Mesenchymal stem cell (in vitro differentiated cells and primary cell): ENCODE data around the gene MTERF2.

Experiments
- DNase-seq: peaks from one replicate; pipeline ENCODE4 v3.0.0-alpha.2; 2013
- H2AFZ ChIP-seq: one replicate; pipeline ENCODE4 v1.6.1; 2013; ENCODE audit warnings: low read depth, mild to moderate bottlenecking, control low read depth, inconsistent platforms, low read length, moderate library complexity
- H2AK5ac ChIP-seq: 2 replicates; pipeline ENCODE4 v1.6.1; 2013; ENCODE audit warnings: low read length, moderate library complexity, mild to moderate bottlenecking, inconsistent platforms; ENCODE audit not compliant: severe bottlenecking
- H2BK120ac ChIP-seq: one replicate; pipeline ENCODE4 v1.6.1; 2013; ENCODE audit warnings: low read depth, mild to moderate bottlenecking, inconsistent platforms, low read length, moderate library complexity
- H2BK12ac ChIP-seq, 2 experiments: one replicate each; pipeline ENCODE4 v1.6.1; 2013; ENCODE audit warnings: inconsistent platforms in 2 of 2, low read length in 2 of 2, mild to moderate bottlenecking in 2 of 2, moderate library complexity in 2 of 2, control low read depth in 1 of 2
- H2BK15ac ChIP-seq: one replicate; pipeline ENCODE4 v1.6.1; 2013; ENCODE audit warnings: mild to moderate bottlenecking, low read depth, inconsistent platforms; ENCODE audit not compliant: poor library complexity, severe bottlenecking
- H2BK5ac ChIP-seq: 2 replicates; pipeline ENCODE4 v1.6.1; 2013; ENCODE audit warnings: low read depth, mild to moderate bottlenecking, low read length, control low read depth, inconsistent platforms; ENCODE audit not compliant: poor library complexity, severe bottlenecking
- H3K14ac ChIP-seq, 2 experiments: one replicate each; pipeline ENCODE4 v1.6.1; 2013; ENCODE audit warnings: inconsistent platforms in 2 of 2, low read length in 2 of 2, control low read depth in 1 of 2, mild to moderate bottlenecking in 1 of 2, moderate library complexity in 1 of 2
- H3K18ac ChIP-seq, 2 experiments: one replicate each; pipeline ENCODE4 v1.6.1; 2013; ENCODE audit warnings: inconsistent platforms in 2 of 2, low read length in 2 of 2, control low read depth in 1 of 2, low read depth in 1 of 2, mild to moderate bottlenecking in 1 of 2
- H3K23ac ChIP-seq, 2 experiments: one replicate each; pipeline ENCODE4 v1.6.1; 2013; ENCODE audit warnings: inconsistent platforms in 2 of 2, low read length in 2 of 2, mild to moderate bottlenecking in 2 of 2, moderate library complexity in 2 of 2, control low read depth in 1 of 2
- H3K27ac ChIP-seq: 2 replicates; pipeline ENCODE4 v1.5.1; 2013; ENCODE audit warnings: mild to moderate bottlenecking, moderate library complexity, low read length, control low read depth, inconsistent platforms; ENCODE audit not compliant: poor library complexity, severe bottlenecking
- H3K27me3 ChIP-seq, 2 experiments: 2 replicates each; pipeline versions ENCODE4 v1.6.1 to v1.7.0; 2013; ENCODE audit warnings: low read length in 2 of 2, mild to moderate bottlenecking in 2 of 2, moderate library complexity in 2 of 2, control low read depth in 1 of 2, inconsistent platforms in 1 of 2; ENCODE audit not compliant: control insufficient read depth in 1 of 2, insufficient read depth in 1 of 2
- H3K36me3 ChIP-seq, 2 experiments: 2 replicates each; pipeline versions ENCODE4 v1.6.1 to v1.7.0; 2013; ENCODE audit warnings: low read length in 2 of 2, control low read depth in 1 of 2, inconsistent platforms in 1 of 2, low read depth in 1 of 2, mild to moderate bottlenecking in 1 of 2; ENCODE audit not compliant: insufficient read depth in 2 of 2, control insufficient read depth in 1 of 2
- H3K4ac ChIP-seq, 2 experiments: one replicate each; pipeline ENCODE4 v1.6.1; 2013; ENCODE audit warnings: inconsistent platforms in 2 of 2, low read length in 2 of 2, mild to moderate bottlenecking in 2 of 2, moderate library complexity in 2 of 2, control low read depth in 1 of 2, low read depth in 1 of 2
- H3K4me1 ChIP-seq: 2 replicates; pipeline ENCODE4 v1.6.1; 2013; ENCODE audit warnings: low read depth, low read length, control low read depth; ENCODE audit not compliant: control insufficient read depth, insufficient read depth
- H3K4me2 ChIP-seq: 2 replicates; pipeline ENCODE4 v1.6.1; 2013; ENCODE audit warnings: low read length, mild to moderate bottlenecking, inconsistent platforms; ENCODE audit not compliant: poor library complexity, severe bottlenecking
- H3K4me3 ChIP-seq, 2 experiments: 2 replicates each; pipeline versions ENCODE4 v1.5.1 to v1.7.0; 2013; ENCODE audit warnings: low read length in 2 of 2, mild to moderate bottlenecking in 2 of 2, control low read depth in 1 of 2, low read depth in 1 of 2; ENCODE audit not compliant: insufficient read depth in 1 of 2
- H3K79me1 ChIP-seq: replicated peaks from 2 replicates; pipeline ENCODE4 v1.6.1; 2013; ENCODE audit warnings: mild to moderate bottlenecking, control low read depth, low read length, inconsistent platforms; ENCODE audit not compliant: poor library complexity, severe bottlenecking
- H3K9ac ChIP-seq: 2 replicates; pipeline ENCODE4 v1.7.0; 2013; ENCODE audit warnings: mild to moderate bottlenecking, low read length, moderate library complexity
- H3K9me3 ChIP-seq: 2 replicates; pipeline ENCODE4 v1.7.0; 2013; ENCODE audit warnings: mild to moderate bottlenecking, low read length; ENCODE audit not compliant: control insufficient read depth
- H4K8ac ChIP-seq: one replicate; pipeline ENCODE4 v1.6.1; 2013; ENCODE audit warnings: inconsistent platforms, mild to moderate bottlenecking, low read length, moderate library complexity
- H4K91ac ChIP-seq: one replicate; pipeline ENCODE4 v1.6.1; 2013; ENCODE audit warnings: mild to moderate bottlenecking, low read length, inconsistent platforms
- WGBS: methylation state at CpG from one replicate; pipeline ENCODE4 v1.1.7; 2013; ENCODE audit warnings: mixed read lengths; 5-methylcytosine and 5-hydroxymethylcytosine counted together

The MTERF2 gene

GRCh38 chr12:106953352-106954250, 33.3 kb downstream of the MTERF2 start:
- no peak overlapping the region for H3K14ac ChIP-seq
- H3K27me3 ChIP-seq = no peaks in the 10 kb centered on the region
- no peak overlapping the region for H4K91ac ChIP-seq
- H3K23ac ChIP-seq = no peak overlapping the region
- no peak overlapping the region for H2AK5ac ChIP-seq
- H2AFZ ChIP-seq = no peak overlapping the region
- H2BK15ac ChIP-seq = no peak overlapping the region
- no peak overlapping the region for H3K27ac ChIP-seq
- peak overlapping the region; percentile 100 for H3K9ac ChIP-seq
- peaks cover 3% of the 10 kb centered on the region for H3K4me1 ChIP-seq
- H3K79me1 ChIP-seq = peaks cover 5% of the 10 kb centered on the region
- H2BK12ac ChIP-seq = no peak overlapping the region
- no peak overlapping the region for H4K8ac ChIP-seq
- no peak overlapping the region for H2BK120ac ChIP-seq
- H3K4me3 ChIP-seq = peak overlapping the region in 1 of 2 experiments; percentile 98
- 92% methylated on average over 8 of the region's 12 CpGs for WGBS
- H2BK5ac ChIP-seq = no peak overlapping the region
- H3K36me3 ChIP-seq = no peaks in the 10 kb centered on the region
- no peak overlapping the region for H3K4me2 ChIP-seq
- no peak overlapping the region for H3K4ac ChIP-seq
- H3K18ac ChIP-seq = no peak overlapping the region
- DNase-seq = no peak
- peaks cover 9% of the 10 kb centered on the region for H3K9me3 ChIP-seq

- WGBS = 94% methylated on average over 3 of the region's 5 CpGs
- no peak overlapping the region for H4K8ac ChIP-seq
Measured at GRCh38 chr12:106950591-106950990, 36.4 kb downstream of the MTERF2 start.

GRCh38 chr12:106947461-106947860, 39.5 kb downstream of the MTERF2 start:
- Histone ChIP-seq H3K79me1 (no peaks in the 10 kb centered on the region), H2AFZ (no peak overlapping the region), H3K9ac (no peak overlapping the region), H3K4ac (no peak overlapping the region), H3K9me3 (peaks cover 15% of the 10 kb centered on the region), H4K8ac (no peak overlapping the region), H2BK15ac (no peak overlapping the region), H2BK12ac (no peak overlapping the region), H2BK120ac (no peak overlapping the region), H3K36me3 (no peaks in the 10 kb centered on the region), H3K18ac (no peak overlapping the region), H2BK5ac (no peak overlapping the region), H3K14ac (no peak overlapping the region), H3K23ac (no peak overlapping the region), H3K4me1 (no peaks in the 10 kb centered on the region), H3K4me3 (no peak overlapping the region), H4K91ac (no peak overlapping the region), H3K27ac (no peak overlapping the region), H3K4me2 (no peak overlapping the region), H2AK5ac (no peak overlapping the region), H3K27me3 (no peaks in the 10 kb centered on the region)
- DNase-seq = no peak

More at GRCh38 chr12:106950591-106950990, 36.4 kb downstream of the MTERF2 start:
- Histone ChIP-seq H3K18ac (no peak overlapping the region), H2AK5ac (no peak overlapping the region), H3K27me3 (no peaks in the 10 kb centered on the region), H2BK12ac (no peak overlapping the region), H4K91ac (no peak overlapping the region), H3K36me3 (no peaks in the 10 kb centered on the region), H2BK120ac (no peak overlapping the region), H3K4me3 (no peak overlapping the region), H2AFZ (no peak overlapping the region), H3K4me1 (peaks cover 3% of the 10 kb centered on the region), H3K4me2 (no peak overlapping the region), H3K4ac (no peak overlapping the region), H2BK15ac (no peak overlapping the region), H3K27ac (no peak overlapping the region), H3K23ac (no peak overlapping the region), H3K79me1 (peaks cover 5% of the 10 kb centered on the region), H3K9me3 (peaks cover 9% of the 10 kb centered on the region), H2BK5ac (no peak overlapping the region), H3K9ac (no peak overlapping the region), H3K14ac (no peak overlapping the region)
- no peak for DNase-seq

GRCh38 chr12:106945261-106945851, 41.6 kb downstream of the MTERF2 start:
- H2BK120ac ChIP-seq = no peak overlapping the region
- H3K36me3 ChIP-seq = no peaks in the 10 kb centered on the region
- no peak overlapping the region for H2BK15ac ChIP-seq
- H3K4ac ChIP-seq = no peak overlapping the region
- H4K8ac ChIP-seq = no peak overlapping the region
- no peaks in the 10 kb centered on the region for H3K79me1 ChIP-seq
- no peak overlapping the region for H3K4me3 ChIP-seq
- H3K9me3 ChIP-seq = peaks cover 15% of the 10 kb centered on the region
- H3K23ac ChIP-seq = no peak overlapping the region
- H3K27me3 ChIP-seq = no peaks in the 10 kb centered on the region
- no peak for DNase-seq
- no peak overlapping the region for H3K14ac ChIP-seq
- H2BK12ac ChIP-seq = no peak overlapping the region
- no CpG with 5 or more reads among the region's 1 CpG for WGBS
- no peak overlapping the region for H2AK5ac ChIP-seq
- H2AFZ ChIP-seq = no peak overlapping the region
- H4K91ac ChIP-seq = no peak overlapping the region
- no peaks in the 10 kb centered on the region for H3K4me1 ChIP-seq
- no peak overlapping the region for H3K9ac ChIP-seq
- no peak overlapping the region for H3K27ac ChIP-seq
- H2BK5ac ChIP-seq = no peak overlapping the region
- no peak overlapping the region for H3K18ac ChIP-seq
- no peak overlapping the region for H3K4me2 ChIP-seq
